T-helper 1 cell (primary cell): Measurements from ENCODE around the gene GOLM1.
"Not testable (repeated sequence)": the region's sequence is repeated elsewhere in the genome, so short reads cannot be mapped to it uniquely, and the experiment has no call there.

Experiments
- DNase-seq, 5 donors: peaks; one replicate each; pipeline ENCODE4 v3.0.0-alpha.2; 2012 to 2020
- total RNA-seq, 4 donors: gene quantifications; one replicate each; lab custom pipeline; 2026; lab: John Stamatoyannopoulos, UW

The GOLM1 gene
- 0 to 0.30 (median 0.17) reads per million in 4 donors for total RNA-seq

- DNase-seq, result peak in 2 of 5 donors; percentile 7 to 33
Observed at GRCh38 chr9:86098824-86099700, at the start of gene GOLM1. TSS of gene GOLM1 (minus strand) at chr9:86099558. CDS start at chr9:86079320, 20,238 bp downstream.

- DNase-seq, result not testable (repeated sequence)
Observed at GRCh38 chr9:86146671-86147070, 47.3 kb upstream of the GOLM1 start.

GRCh38 chr9:86145960-86146359, 46.6 kb upstream of the GOLM1 start:
- not testable (repeated sequence) for DNase-seq

- DNase-seq, result no peak
Observed at GRCh38 chr9:86142973-86143372, 43.6 kb upstream of the GOLM1 start.

GRCh38 chr9:86141843-86142242, 42.5 kb upstream of the GOLM1 start:
- DNase-seq, result no peak

- DNase-seq, result no peak
Observed at GRCh38 chr9:86135371-86135770, 36.0 kb upstream of the GOLM1 start.

- DNase-seq, result no peak
Observed at GRCh38 chr9:86134361-86134760, 35.0 kb upstream of the GOLM1 start.

GRCh38 chr9:86128235-86128822, 29.0 kb upstream of the GOLM1 start:
- DNase-seq, result no peak

- no peak for DNase-seq
Observed at GRCh38 chr9:86126998-86127972, 27.9 kb upstream of the GOLM1 start.

GRCh38 chr9:86122311-86122710, 23.0 kb upstream of the GOLM1 start:
- DNase-seq, result no peak

GRCh38 chr9:86119457-86119856, 20.1 kb upstream of the GOLM1 start:
- DNase-seq, result no peak

- DNase-seq, result no peak
Observed at GRCh38 chr9:86116425-86116824, 17.1 kb upstream of the GOLM1 start.

GRCh38 chr9:86115886-86116285, 16.5 kb upstream of the GOLM1 start:
- DNase-seq, result no peak

GRCh38 chr9:86112057-86112456, 12.7 kb upstream of the GOLM1 start:
- DNase-seq, result no peak

GRCh38 chr9:86102626-86103025, 3.3 kb upstream of the GOLM1 start:
- DNase-seq, result no peak

GRCh38 chr9:86099701-86100364, 475 bp upstream of the GOLM1 start:
- DNase-seq, result peak in 1 of 5 donors; percentile 21

- no peak for DNase-seq
Observed at GRCh38 chr9:86097510-86098224, 1.7 kb downstream of the GOLM1 start.

- no peak for DNase-seq
Observed at GRCh38 chr9:86096386-86096785, 3.0 kb downstream of the GOLM1 start.

- DNase-seq, result no peak
Observed at GRCh38 chr9:86093788-86094555, 5.4 kb downstream of the GOLM1 start.

- no peak for DNase-seq
Observed at GRCh38 chr9:86091477-86091876, 7.9 kb downstream of the GOLM1 start.

- no peak for DNase-seq
Observed at GRCh38 chr9:86082870-86083269, 16.5 kb downstream of the GOLM1 start.
